ENCODE data around the gene KRT17.
"Not testable (repeated sequence)": the region's sequence is repeated elsewhere in the genome, so short reads cannot be mapped to it uniquely, and the experiment has no call there.

Gene KRT17

DNA sequence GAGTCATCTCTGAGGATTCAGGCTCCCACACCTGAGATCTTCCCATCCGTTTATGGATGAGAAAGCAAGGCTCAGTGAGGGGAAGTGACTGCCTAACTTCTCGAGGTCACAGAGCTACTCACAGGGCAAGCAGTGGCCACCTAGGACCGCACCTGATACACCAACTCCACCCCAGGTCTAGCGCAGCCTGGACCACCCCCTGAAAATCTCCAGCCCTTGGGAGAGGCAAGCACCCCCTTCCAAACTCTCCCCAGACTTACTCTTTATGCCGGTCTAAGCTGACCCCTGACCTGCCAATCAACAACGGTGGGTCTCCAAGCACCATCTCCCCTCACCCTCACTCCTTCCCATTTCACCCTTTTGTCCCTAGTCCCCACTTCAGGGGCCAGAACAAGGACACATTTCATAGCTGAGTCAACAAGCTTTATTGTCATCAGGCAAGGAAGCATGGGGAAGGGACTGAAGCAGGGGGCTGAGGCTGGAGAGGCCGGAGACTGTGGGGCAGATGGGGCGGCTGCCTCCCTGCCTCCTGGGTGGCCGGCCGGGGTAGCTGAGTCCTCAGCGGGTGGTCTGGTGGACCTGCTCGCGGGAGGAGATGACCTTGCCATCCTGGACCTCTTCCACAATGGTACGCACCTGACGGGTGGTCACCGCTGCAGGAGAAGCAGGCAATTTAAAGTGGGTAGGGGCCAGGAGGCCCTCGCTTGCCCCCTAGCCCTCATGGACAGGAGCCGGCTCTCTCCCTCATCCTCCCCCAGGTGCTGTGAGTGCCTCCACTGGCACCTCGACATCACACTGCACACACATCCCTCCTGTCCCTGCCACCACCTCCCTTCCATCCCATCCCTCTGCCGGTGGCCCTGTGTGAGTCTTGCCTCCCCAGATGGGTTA lies 5.1 kb downstream of the KRT17 start:
- DNase-seq, result no peak

DNA sequence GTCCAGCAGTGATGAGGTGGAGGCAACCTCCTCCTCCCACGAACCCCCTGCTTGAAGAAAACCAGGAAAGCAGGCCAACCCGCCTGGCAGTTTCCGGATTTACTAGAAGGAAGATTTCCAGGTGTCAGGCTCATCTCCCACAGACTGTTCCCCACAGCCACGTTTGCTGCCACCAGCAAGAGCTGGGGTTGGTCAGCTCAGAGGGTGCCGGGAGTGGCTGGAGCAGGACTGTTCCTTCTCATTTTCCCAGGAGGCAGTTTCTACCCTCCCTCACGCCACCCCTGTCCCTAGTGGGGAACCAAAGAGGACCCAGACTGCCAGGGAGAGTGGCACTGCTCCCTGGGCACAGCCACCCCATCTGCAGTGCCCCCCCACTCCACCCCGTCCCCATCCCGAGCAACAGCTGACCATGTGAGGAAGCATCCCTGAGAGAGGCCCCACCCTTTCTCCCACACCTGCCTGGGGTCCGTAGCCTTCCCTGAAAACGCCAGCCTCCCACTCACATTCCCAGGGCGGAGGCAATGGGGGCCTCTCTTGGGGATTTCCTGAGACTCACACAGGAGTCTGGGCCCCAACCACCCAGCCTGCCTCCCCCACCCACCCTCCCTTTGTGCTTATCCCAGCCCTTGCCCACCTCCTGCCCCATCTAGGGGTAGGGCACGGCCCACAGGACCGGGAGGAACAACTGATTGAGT lies 5.9 kb downstream of the KRT17 start:
- no peak for DNase-seq

- DNase-seq, result no peak
These were observed 6.7 kb downstream of the KRT17 start for GRCh38 chr17:41617698-41618097.

DNA sequence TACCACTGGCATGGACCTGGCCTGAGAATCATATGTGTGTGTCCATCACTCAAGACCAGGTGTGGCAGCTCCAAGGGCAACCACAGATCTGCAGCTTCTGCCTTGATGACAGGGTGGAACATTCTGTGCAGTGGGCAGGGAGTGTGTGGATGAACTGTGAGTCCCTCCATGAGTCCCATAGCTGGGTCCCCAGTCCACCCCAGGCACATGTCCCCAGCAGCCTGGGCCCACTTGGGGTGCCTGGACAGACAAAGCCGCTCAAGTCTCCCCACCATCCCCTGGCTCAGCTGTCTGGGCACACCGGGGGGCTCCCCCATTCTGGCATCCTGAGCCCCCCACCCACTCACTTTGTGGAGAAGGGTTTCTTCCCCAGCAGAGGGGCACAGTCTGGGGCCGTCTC lies 7.2 kb downstream of the KRT17 start:
- DNase-seq, result no peak

DNA sequence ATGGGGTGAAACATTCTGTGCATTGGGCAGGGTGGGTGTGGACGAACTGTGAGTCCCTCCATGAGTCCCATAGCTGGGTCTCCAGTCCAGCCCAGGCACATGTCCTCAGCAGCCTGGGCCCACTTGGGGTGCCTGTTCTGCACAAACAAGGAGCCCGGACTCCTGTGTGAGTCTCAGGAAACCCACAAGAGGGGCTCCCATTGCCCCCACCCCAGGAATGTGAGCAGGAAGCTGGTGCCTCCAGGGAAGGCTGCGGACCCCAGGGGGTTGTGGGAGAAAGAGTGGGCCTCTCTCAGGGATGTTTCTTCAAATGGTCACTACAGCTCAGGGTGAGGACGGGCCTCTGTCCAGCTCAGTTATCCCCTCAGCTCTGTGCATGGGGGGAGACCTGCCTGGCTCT lies 7.9 kb downstream of the KRT17 start:
- not testable (repeated sequence) for DNase-seq

- DNase-seq, result no peak
These were observed 8.9 kb downstream of the KRT17 start for GRCh38 chr17:41615454-41615853.

DNA sequence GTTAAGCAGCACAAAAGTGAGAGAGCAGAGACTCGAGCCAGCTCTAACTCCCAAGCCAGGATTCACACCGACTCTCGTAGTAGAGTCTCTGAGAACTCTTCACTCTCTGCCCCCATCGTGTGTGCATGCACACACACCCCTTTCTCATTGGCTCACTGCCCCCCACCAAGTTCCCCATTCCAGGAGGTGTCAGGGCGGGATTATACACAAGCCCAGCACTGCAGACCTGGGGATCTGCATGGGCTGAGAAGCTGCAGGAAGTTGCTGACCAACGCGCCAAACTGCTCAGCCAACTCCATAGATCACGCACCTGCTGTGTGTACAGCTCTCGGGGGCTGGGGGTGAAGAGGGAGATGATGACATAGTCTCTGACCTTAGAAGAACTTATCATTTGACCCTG lies 9.6 kb downstream of the KRT17 start:
- not testable (repeated sequence) for DNase-seq

- no peak for DNase-seq
These were observed 10.3 kb downstream of the KRT17 start for GRCh38 chr17:41614098-41614497.

GRCh38 chr17:41613277-41614082 lies 10.9 kb downstream of the KRT17 start:
- DNase-seq, result no peak

GRCh38 chr17:41612376-41613160 lies 11.8 kb downstream of the KRT17 start, which contains the start of gene KRT16:
TSS of gene KRT16 (minus strand) at chr17:41612767. CDS start at chr17:41612688, 79 bp downstream.
- DNase-seq, result not testable (repeated sequence)

GRCh38 chr17:41610965-41611640 lies 13.3 kb downstream of the KRT17 start:
- no peak for DNase-seq

GRCh38 chr17:41610061-41610517 lies 14.3 kb downstream of the KRT17 start:
- DNase-seq, result not testable (repeated sequence)

DNA sequence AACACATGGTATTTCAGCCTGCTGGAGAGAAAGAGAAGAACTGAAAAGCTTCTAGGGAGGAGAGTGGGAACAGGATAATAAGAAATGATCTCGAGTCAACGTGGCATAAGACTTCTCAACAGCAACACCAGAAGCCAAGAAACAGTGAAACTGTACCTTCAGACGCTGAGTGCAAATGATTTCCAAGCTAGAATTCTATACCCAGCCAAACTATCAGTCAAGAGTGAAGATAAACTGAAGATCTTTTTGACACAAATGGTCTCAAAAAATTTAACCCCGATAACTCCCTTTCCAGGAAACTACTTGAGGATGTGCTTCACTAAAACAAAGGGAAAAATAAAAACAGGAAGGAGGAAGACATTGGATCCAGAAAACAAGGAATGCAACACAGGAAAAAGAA lies 17.4 kb downstream of the KRT17 start:
- DNase-seq, result not testable (repeated sequence)

- no peak for DNase-seq
These were observed 21.9 kb downstream of the KRT17 start for GRCh38 chr17:41602524-41602923.

- DNase-seq, result no peak
These were observed 24.1 kb downstream of the KRT17 start for GRCh38 chr17:41600318-41600717.

- DNase-seq, result no peak
These were observed 24.7 kb downstream of the KRT17 start for GRCh38 chr17:41599680-41600079.

GRCh38 chr17:41595585-41595984 lies 28.8 kb downstream of the KRT17 start:
- no peak for DNase-seq

GRCh38 chr17:41594363-41594915 lies 29.9 kb downstream of the KRT17 start:
- DNase-seq, result no peak

GRCh38 chr17:41593306-41593981 lies 30.9 kb downstream of the KRT17 start:
- DNase-seq, result no peak

DNA sequence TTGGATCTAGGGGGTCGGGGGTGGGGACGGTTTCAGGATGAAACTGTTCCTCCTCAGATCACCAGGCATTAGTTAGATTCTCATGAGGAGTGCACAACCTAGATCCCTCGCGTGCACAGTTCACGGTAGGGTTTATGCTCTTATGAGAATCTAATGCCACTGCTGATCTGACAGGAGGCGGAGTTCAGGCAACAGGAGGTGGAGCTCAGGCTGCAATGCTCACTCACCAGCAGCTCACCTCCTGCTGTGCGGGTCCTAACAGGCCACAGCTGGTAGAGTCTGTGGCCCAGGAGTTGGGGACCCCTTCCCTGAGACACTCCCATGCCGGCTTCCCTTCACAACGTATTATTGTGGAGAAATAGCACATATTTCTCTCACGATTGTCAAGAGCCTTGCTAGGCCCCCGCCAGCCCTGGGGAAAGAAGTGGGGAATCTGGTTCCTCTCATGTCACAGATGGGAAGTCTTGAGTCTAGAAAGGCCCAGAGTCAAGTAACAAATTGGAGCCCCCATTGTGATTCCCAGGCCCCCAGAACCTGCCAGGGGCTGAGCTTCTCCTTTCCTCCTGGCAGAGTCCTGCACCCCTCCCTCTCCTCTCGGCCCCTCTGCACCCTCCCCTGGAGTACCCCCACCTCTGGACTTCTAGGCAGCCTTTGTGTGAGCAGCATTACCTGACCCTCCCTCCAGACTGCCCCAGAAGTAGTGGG lies 31.6 kb downstream of the KRT17 start:
- DNase-seq, result no peak

All from NCI-H2227 treated with DMSO at 0.1 percent for 48 hours (cell line).